Measurements from ENCODE around the gene ALK. TPM values are rescaled to one million over a fixed set of nuclear protein-coding genes. Genes with fewer than 3 reads are reported as not detected.

ALK gene
- polyA plus RNA-seq, 2 of the 4 experiments (the other 2 are of a cell fraction): not detected

- 8% methylated on average over 2 of the region's 2 CpGs for WGBS (ENCODE audit: missing lambda C conversion rate)
- Histone ChIP-seq H3K9me3 (no peaks in the 10 kb centered on the region; the same call in 2 of the 3 replicates), H3K4me2 (no peak overlapping the region), H3K4me3 (no peak overlapping the region), H3K27ac (no peak overlapping the region), H3K4me1 (no peaks in the 10 kb centered on the region)
- ChIA-PET POLR2A (no interaction called here), CTCF (no interaction called here)
- no peak for TF ChIP-seq NPAS2 (CRISPR knock-in tag; IDR thresholded peaks at IDR 0.05; ENCODE audit: borderline replicate concordance)
- no peak for TF ChIP-seq BCL3 (IDR thresholded peaks at IDR 0.05)
- no peak for TF ChIP-seq RFX5 (IDR thresholded peaks at IDR 0.05)
- TF ChIP-seq HES2 (IDR thresholded peaks at IDR 0.05): no peak
- no peak for TF ChIP-seq MAX (IDR thresholded peaks at IDR 0.05)
- TF ChIP-seq JUN (IDR thresholded peaks at IDR 0.05): no peak
- no peak for TF ChIP-seq RARB (CRISPR knock-in tag; IDR thresholded peaks at IDR 0.05)
- no peak for TF ChIP-seq E2F6 (IDR thresholded peaks at IDR 0.05; ENCODE audit: borderline replicate concordance, low read depth)
- no peak for TF ChIP-seq ESRRA (IDR thresholded peaks at IDR 0.05; ENCODE audit: borderline replicate concordance, low read length)
- TF ChIP-seq EHMT2 (IDR thresholded peaks at IDR 0.05; ENCODE audit: low read depth): no peak
- no peak for TF ChIP-seq KDM5A (IDR thresholded peaks at IDR 0.05)
- no peak for TF ChIP-seq HOXB13 (CRISPR knock-in tag; IDR thresholded peaks at IDR 0.05; ENCODE audit: low read depth)
- TF ChIP-seq CBX2 (IDR thresholded peaks at IDR 0.05; ENCODE audit: borderline replicate concordance, low read depth): no peak
- TF ChIP-seq EHF (CRISPR knock-in tag; IDR thresholded peaks at IDR 0.05): no peak
- TF ChIP-seq TP53 (CRISPR knock-in tag; IDR thresholded peaks at IDR 0.05): no peak
- no peak for TF ChIP-seq ZFP36 (IDR thresholded peaks at IDR 0.05; ENCODE audit: borderline replicate concordance, partially characterized antibody)
- ATAC-seq (no peak), DNase-seq (ENCODE audit: low read depth in 1 of 2, low spot score in 1 of 2) (no peak), FAIRE-seq (no peak)
Observed at GRCh38 chr2:29821591-29821990, 99.8 kb downstream of the ALK start.

DNA sequence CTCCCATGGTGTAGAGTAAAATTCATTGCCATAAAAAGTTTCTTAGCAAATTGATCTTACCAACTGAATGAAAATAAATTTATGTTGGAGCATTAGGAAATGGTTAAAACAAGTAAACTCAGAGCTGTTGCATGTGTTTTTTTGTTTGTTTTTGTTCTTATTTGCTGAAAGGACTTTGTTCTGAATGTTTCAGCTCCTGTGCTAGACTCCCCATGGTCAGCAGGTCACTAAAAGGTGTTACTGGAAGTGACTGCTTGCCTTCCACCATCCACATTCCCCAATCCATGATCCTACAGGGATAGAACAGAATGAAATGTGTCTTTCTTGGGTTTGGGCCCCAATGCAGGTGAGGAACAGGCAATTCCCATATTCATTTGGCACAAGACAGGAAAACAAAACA is 101.8 kb downstream of the ALK start:
- POLR2A ChIA-PET: no interaction called here
- no peak for TF ChIP-seq MYC (IDR thresholded peaks at IDR 0.05; ENCODE audit: borderline replicate concordance, low read length)
- no peak for TF ChIP-seq RCOR1 (IDR thresholded peaks at IDR 0.05; ENCODE audit: low read depth, low read length)
- no peak for TF ChIP-seq RARB (CRISPR knock-in tag; IDR thresholded peaks at IDR 0.05)
- TF ChIP-seq JUNB (IDR thresholded peaks at IDR 0.05): no peak
- TF ChIP-seq ESRRA (IDR thresholded peaks at IDR 0.05; ENCODE audit: borderline replicate concordance, low read length): no peak
- no peak for TF ChIP-seq ZNF302 (CRISPR knock-in tag; IDR thresholded peaks at IDR 0.05)
- no peak for TF ChIP-seq NPAS2 (CRISPR knock-in tag; IDR thresholded peaks at IDR 0.05; ENCODE audit: borderline replicate concordance)
- TF ChIP-seq ZSCAN20 (CRISPR knock-in tag; IDR thresholded peaks at IDR 0.05): no peak
- no peak for TF ChIP-seq POLR2A (IDR thresholded peaks at IDR 0.05; ENCODE audit: low read length)
- TF ChIP-seq TFCP2L1 (CRISPR knock-in tag; IDR thresholded peaks at IDR 0.05): no peak
- TF ChIP-seq MAX (IDR thresholded peaks at IDR 0.05): no peak
- no peak for TF ChIP-seq HDAC2 (IDR thresholded peaks at IDR 0.05)
- TF ChIP-seq CHD2 (IDR thresholded peaks at IDR 0.05; ENCODE audit: low read length, partially characterized antibody): no peak
- TF ChIP-seq, protein P1, sequence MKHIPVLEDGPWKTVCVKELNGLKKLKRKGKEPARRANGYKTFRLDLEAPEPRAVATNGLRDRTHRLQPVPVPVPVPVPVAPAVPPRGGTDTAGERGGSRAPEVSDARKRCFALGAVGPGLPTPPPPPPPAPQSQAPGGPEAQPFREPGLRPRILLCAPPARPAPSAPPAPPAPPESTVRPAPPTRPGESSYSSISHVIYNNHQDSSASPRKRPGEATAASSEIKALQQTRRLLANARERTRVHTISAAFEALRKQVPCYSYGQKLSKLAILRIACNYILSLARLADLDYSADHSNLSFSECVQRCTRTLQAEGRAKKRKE (CRISPR knock-in tag; IDR thresholded peaks at IDR 0.05; ENCODE audit: low read depth): no peak
- TF ChIP-seq EHMT2 (IDR thresholded peaks at IDR 0.05; ENCODE audit: low read depth): no peak
- TF ChIP-seq, protein P2, sequence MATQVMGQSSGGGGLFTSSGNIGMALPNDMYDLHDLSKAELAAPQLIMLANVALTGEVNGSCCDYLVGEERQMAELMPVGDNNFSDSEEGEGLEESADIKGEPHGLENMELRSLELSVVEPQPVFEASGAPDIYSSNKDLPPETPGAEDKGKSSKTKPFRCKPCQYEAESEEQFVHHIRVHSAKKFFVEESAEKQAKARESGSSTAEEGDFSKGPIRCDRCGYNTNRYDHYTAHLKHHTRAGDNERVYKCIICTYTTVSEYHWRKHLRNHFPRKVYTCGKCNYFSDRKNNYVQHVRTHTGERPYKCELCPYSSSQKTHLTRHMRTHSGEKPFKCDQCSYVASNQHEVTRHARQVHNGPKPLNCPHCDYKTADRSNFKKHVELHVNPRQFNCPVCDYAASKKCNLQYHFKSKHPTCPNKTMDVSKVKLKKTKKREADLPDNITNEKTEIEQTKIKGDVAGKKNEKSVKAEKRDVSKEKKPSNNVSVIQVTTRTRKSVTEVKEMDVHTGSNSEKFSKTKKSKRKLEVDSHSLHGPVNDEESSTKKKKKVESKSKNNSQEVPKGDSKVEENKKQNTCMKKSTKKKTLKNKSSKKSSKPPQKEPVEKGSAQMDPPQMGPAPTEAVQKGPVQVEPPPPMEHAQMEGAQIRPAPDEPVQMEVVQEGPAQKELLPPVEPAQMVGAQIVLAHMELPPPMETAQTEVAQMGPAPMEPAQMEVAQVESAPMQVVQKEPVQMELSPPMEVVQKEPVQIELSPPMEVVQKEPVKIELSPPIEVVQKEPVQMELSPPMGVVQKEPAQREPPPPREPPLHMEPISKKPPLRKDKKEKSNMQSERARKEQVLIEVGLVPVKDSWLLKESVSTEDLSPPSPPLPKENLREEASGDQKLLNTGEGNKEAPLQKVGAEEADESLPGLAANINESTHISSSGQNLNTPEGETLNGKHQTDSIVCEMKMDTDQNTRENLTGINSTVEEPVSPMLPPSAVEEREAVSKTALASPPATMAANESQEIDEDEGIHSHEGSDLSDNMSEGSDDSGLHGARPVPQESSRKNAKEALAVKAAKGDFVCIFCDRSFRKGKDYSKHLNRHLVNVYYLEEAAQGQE (IDR thresholded peaks at IDR 0.05): no peak
- TF ChIP-seq, protein P3, sequence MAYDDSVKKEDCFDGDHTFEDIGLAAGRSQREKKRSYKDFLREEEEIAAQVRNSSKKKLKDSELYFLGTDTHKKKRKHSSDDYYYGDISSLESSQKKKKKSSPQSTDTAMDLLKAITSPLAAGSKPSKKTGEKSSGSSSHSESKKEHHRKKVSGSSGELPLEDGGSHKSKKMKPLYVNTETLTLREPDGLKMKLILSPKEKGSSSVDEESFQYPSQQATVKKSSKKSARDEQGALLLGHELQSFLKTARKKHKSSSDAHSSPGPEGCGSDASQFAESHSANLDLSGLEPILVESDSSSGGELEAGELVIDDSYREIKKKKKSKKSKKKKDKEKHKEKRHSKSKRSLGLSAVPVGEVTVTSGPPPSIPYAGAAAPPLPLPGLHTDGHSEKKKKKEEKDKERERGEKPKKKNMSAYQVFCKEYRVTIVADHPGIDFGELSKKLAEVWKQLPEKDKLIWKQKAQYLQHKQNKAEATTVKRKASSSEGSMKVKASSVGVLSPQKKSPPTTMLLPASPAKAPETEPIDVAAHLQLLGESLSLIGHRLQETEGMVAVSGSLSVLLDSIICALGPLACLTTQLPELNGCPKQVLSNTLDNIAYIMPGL (CRISPR knock-in tag; IDR thresholded peaks at IDR 0.05; ENCODE audit: borderline replicate concordance): no peak
- Histone ChIP-seq H3K9me3 (no peaks in the 10 kb centered on the region; the same call in 2 of the 3 replicates), H3K4me1 (no peaks in the 10 kb centered on the region), H3K27ac (no peak overlapping the region), H3K4me3 (no peak overlapping the region), H3K4me2 (no peak overlapping the region)
- ATAC-seq (no peak), FAIRE-seq (no peak), DNase-seq (ENCODE audit: low read depth in 1 of 2, low spot score in 1 of 2) (no peak)
- CTCF ChIA-PET: interaction anchor here (1.1 to 1.4 kb wide), 2 partner anchors 14 to 511 kb away, joined by 3 to 4 read pairs; no protein-coding TSS in a partner anchor

Data from A549 (cell line).